Panc1 (cell line): ENCODE results near the gene NHEJ1. TPM values are rescaled to one million over a fixed set of nuclear protein-coding genes. Genes with fewer than 3 reads are reported as not detected.

Experiments
- ATAC-seq: fragments of 200-7000 bp; cut with Tn5 transposase; 2 replicates; pipeline ENCODE4 v1.9.1; 2020; ENCODE audit warnings: mild to moderate bottlenecking, moderate library complexity
- BruUV-seq: library from RNA; stranded (reverse); fragments of 400-500 nt; replicated peaks from 2 replicates; lab custom pipeline; 2021; lab: Mats Ljungman, UMichigan
- CTCF ChIA-PET: fragments of 300-600 bp; sonication (Branson Sonifier 250); formaldehyde crosslinking; loops from one replicate; lab custom pipeline; 2022; ENCODE audit warnings: antibody characterized with exemption; lab: Charles Lee
- POLR2A ChIA-PET: fragments of 300-600 bp; sonication (Branson Sonifier 250); formaldehyde crosslinking; loops from one replicate; lab custom pipeline; 2022; ENCODE audit warnings: antibody characterized with exemption; lab: Charles Lee
- DNase-seq: peaks from one replicate; pipeline ENCODE4 v3.0.0-alpha.2; 2010; ENCODE audit warnings: low read depth, low spot score
- H3K27ac ChIP-seq: 2 replicates; pipeline ENCODE4 v1.5.1; 2011; ENCODE audit warnings: mild to moderate bottlenecking, low read length, inconsistent platforms
- H3K27me3 ChIP-seq: fragments of 200-500 bp; sonication (Bioruptor generic); 2 replicates; pipeline ENCODE4 v1.6.0; 2014; ENCODE audit warnings: low read length, inconsistent platforms; ENCODE audit not compliant: control insufficient read depth, insufficient read depth
- H3K36me3 ChIP-seq: fragments of 200-500 bp; sonication (Bioruptor generic); 2 replicates; pipeline ENCODE4 v1.5.1; 2014; ENCODE audit warnings: inconsistent platforms, mild to moderate bottlenecking, low read length, moderate library complexity; ENCODE audit not compliant: control insufficient read depth, insufficient read depth
- H3K4me1 ChIP-seq: 2 replicates; pipeline ENCODE4 v1.5.1; 2011; ENCODE audit warnings: inconsistent platforms, mild to moderate bottlenecking, low read length, moderate library complexity; ENCODE audit not compliant: control insufficient read depth, insufficient read depth
- H3K4me3 ChIP-seq, 2 experiments: 2 replicates each; pipeline ENCODE4 v1.5.1; 2011 to 2012; ENCODE audit warnings: low read depth in 2 of 2, low read length in 2 of 2, mild to moderate bottlenecking in 2 of 2, inconsistent platforms in 1 of 2, moderate library complexity in 1 of 2
- H3K9me3 ChIP-seq: fragments of 200-500 bp; sonication (Bioruptor generic); 2 replicates; pipeline ENCODE4 v1.5.1; 2014; ENCODE audit warnings: low read depth, mild to moderate bottlenecking, inconsistent platforms, low read length, moderate library complexity; ENCODE audit not compliant: control insufficient read depth, insufficient read depth
- POLR2AphosphoS5 ChIP-seq: IDR thresholded peaks from 2 replicates; pipeline ENCODE4 v1.6.1; 2012; ENCODE audit warnings: mild to moderate bottlenecking, low read depth, low read length, moderate library complexity
- REST ChIP-seq, 2 experiments: IDR thresholded peaks; 2 replicates each; pipeline ENCODE4 v1.6.1; 2011 to 2012; ENCODE audit warnings: low read depth in 2 of 2, control low read depth in 1 of 2, low read length in 1 of 2, mild to moderate bottlenecking in 1 of 2, moderate library complexity in 1 of 2; ENCODE audit not compliant: insufficient read depth in 1 of 2
- SIN3A ChIP-seq: IDR thresholded peaks from 2 replicates; pipeline ENCODE4 v1.6.1; 2012; ENCODE audit warnings: low read depth, mild to moderate bottlenecking, low read length, moderate library complexity, borderline replicate concordance; ENCODE audit not compliant: insufficient read depth
- TCF7L2 ChIP-seq: IDR thresholded peaks from 2 replicates; pipeline ENCODE4 v1.6.1; 2011; ENCODE audit warnings: mild to moderate bottlenecking, low read depth, low read length, inconsistent platforms
- in situ Hi-C: cut with HindIII; loops from 2 replicates; pipeline ENCODE4 v1.10.0; 2016; ENCODE audit warnings: low sequenced_read_pairs, low pct_unique_long_range_greater_than_20kb
- intact Hi-C: fragments of 100-400 bp; cut with micrococcal nuclease; formaldehyde crosslinking; loops from one replicate; pipeline ENCODE4 v1.10.0; 2022; ENCODE audit not compliant: unreplicated experiment
- total RNA-seq: library from RNA; stranded (reverse); gene quantifications from one replicate; pipeline ENCODE4 v1.2.1, GENCODE V29; 2021; ENCODE audit not compliant: unreplicated experiment
- TF ChIP-seq, protein P1 (sequence below): fragments of 450-650 bp; IDR thresholded peaks from 2 replicates; pipeline ENCODE4 v1.5.1; 2017; ENCODE audit warnings: mild to moderate bottlenecking

The NHEJ1 gene
- total RNA-seq, 1 experiment from 2014 or later, result 18.2 TPM

GRCh38 chr2:219176818-219177551 lies 16.4 kb upstream of the NHEJ1 start, which contains the start of gene CNPPD1:
TSS of gene CNPPD1 (minus strand) at chr2:219176925. CDS start at chr2:219176828, 97 bp downstream.
- Histone ChIP-seq H3K9me3 (no peaks in the 10 kb centered on the region), H3K4me1 (peaks cover 10% of the 10 kb centered on the region), H3K27me3 (no peaks in the 10 kb centered on the region), H3K4me3 (peak within 1 kb of the TSS; percentile 66 to 80), H3K27ac (peak within 1 kb of the TSS; percentile 98), H3K36me3 (peaks cover 13% of the 10 kb centered on the region)
- in situ Hi-C loops (no loop called here), intact Hi-C loops (no loop called here)
- ChIA-PET CTCF (interaction anchor here (0.6 to 0.8 kb wide), 2 partner anchors 118 to 132 kb away, joined by 3 to 4 read pairs; no protein-coding TSS in a partner anchor), POLR2A (interaction anchor here (0.5 kb wide), 2 partner anchors 52 to 167 kb away, joined by 3 to 6 read pairs; no protein-coding TSS in a partner anchor)
- peak; percentile 87 for ATAC-seq
- no TSS peak for BruUV-seq
- peak; percentile 24 for DNase-seq
- peak; percentile 69; the same call in 1 of the 2 replicates for TF ChIP-seq SIN3A
- TF ChIP-seq, protein P1, sequence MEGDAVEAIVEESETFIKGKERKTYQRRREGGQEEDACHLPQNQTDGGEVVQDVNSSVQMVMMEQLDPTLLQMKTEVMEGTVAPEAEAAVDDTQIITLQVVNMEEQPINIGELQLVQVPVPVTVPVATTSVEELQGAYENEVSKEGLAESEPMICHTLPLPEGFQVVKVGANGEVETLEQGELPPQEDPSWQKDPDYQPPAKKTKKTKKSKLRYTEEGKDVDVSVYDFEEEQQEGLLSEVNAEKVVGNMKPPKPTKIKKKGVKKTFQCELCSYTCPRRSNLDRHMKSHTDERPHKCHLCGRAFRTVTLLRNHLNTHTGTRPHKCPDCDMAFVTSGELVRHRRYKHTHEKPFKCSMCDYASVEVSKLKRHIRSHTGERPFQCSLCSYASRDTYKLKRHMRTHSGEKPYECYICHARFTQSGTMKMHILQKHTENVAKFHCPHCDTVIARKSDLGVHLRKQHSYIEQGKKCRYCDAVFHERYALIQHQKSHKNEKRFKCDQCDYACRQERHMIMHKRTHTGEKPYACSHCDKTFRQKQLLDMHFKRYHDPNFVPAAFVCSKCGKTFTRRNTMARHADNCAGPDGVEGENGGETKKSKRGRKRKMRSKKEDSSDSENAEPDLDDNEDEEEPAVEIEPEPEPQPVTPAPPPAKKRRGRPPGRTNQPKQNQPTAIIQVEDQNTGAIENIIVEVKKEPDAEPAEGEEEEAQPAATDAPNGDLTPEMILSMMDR, result no peak; the same call in 1 of the 2 replicates
- no peak for TF ChIP-seq TCF7L2
- peak; percentile 88 for TF ChIP-seq POLR2AphosphoS5
- 0 out of 4 replicates have a peak, but pooled peaks of 1 of the 2 experiments have one; percentile 46 for TF ChIP-seq REST (IDR thresholded peaks at IDR 0.05; ENCODE audit: insufficient read depth in 1 of 2, low read depth in 2 of 2, low read length in 1 of 2)

GRCh38 chr2:219175928-219176817 lies 15.6 kb upstream of the NHEJ1 start:
- CTCF ChIA-PET, result interaction anchor here (0.6 to 0.9 kb wide), 3 partner anchors 21 to 131 kb away, joined by 3 to 4 read pairs (median 3); no protein-coding TSS in a partner anchor
- Histone ChIP-seq H3K27ac (peak overlapping the region; percentile 98), H3K4me3 (peak overlapping the region; percentile 66 to 80), H3K9me3 (no peaks in the 10 kb centered on the region), H3K4me1 (peaks cover 10% of the 10 kb centered on the region), H3K36me3 (peaks cover 6% of the 10 kb centered on the region; the same call in 1 of the 2 replicates), H3K27me3 (no peaks in the 10 kb centered on the region)
- DNase-seq, result no peak
- ATAC-seq, result peak; percentile 58
- intact Hi-C loops (no loop called here), in situ Hi-C loops (no loop called here)
- BruUV-seq, result TSS peak; percentile 76
- TF ChIP-seq, protein P1, result peak; percentile 28
- TF ChIP-seq TCF7L2, result no peak
- no peak for TF ChIP-seq REST (IDR thresholded peaks at IDR 0.05; ENCODE audit: insufficient read depth in 1 of 2, low read depth in 2 of 2, low read length in 1 of 2)
- TF ChIP-seq SIN3A, result no peak; the same call in 1 of the 2 replicates
- TF ChIP-seq POLR2AphosphoS5, result no peak
- POLR2A ChIA-PET, result interaction anchor here (0.5 to 0.6 kb wide), 4 partner anchors 53 to 168 kb away, joined by 3 to 6 read pairs (median 4); no protein-coding TSS in a partner anchor
